Body of pancreas (tissue), 4 donors: ENCODE data around the gene RBL1. TPM values are rescaled to one million over a fixed set of nuclear protein-coding genes. Genes with fewer than 3 reads are reported as not detected.
A peak's percentile ranks its signal among the peaks of the same experiment; 100 is the strongest.
"Not testable (repeated sequence)": the region's sequence is repeated elsewhere in the genome, so short reads cannot be mapped to it uniquely, and the experiment has no call there.

Experiments used
- ATAC-seq: fragments of 150-250 bp; one replicate; pipeline ENCODE4 v1.9.1; 2016
- DNase-seq, 4 donors: peaks; one replicate each; pipeline ENCODE4 v3.0.0-alpha.2; 2019
- H3K27ac ChIP-seq, 4 donors: fragments of 200-600 bp; sonication (generic); 1 replicate in 3 of 4; 2 replicates in 1 of 4; pipeline versions ENCODE4 v1.5.1 to v1.6.1; 2016 to 2019; ENCODE audit warnings: mild to moderate bottlenecking in 1 of 4, mixed read lengths in 1 of 4, moderate library complexity in 1 of 4
- H3K27me3 ChIP-seq, 2 donors: fragments of 200-600 bp; sonication (generic); one replicate each; pipeline ENCODE4 v1.6.0; 2016; ENCODE audit warnings: mild to moderate bottlenecking in 1 of 2
- H3K36me3 ChIP-seq, 2 donors: fragments of 200-600 bp; sonication (generic); replicated peaks in 1 of 2; 2 replicates each; pipeline ENCODE4 v1.5.1; 2016; ENCODE audit warnings: low read depth in 2 of 2; ENCODE audit not compliant: insufficient read depth in 1 of 2
- H3K4me1 ChIP-seq: fragments of 200-600 bp; sonication (generic); one replicate; pipeline ENCODE4 v1.6.0; 2016
- H3K4me3 ChIP-seq, 2 donors: fragments of 200-600 bp; sonication (generic); 1 replicate in 1 of 2; 2 replicates in 1 of 2; pipeline ENCODE4 v1.5.1; 2016 to 2019
- H3K9me3 ChIP-seq, 3 donors: fragments of 200-600 bp; sonication (generic); 1 replicate in 2 of 3; 2 replicates in 1 of 3; pipeline ENCODE4 v1.5.1; 2016
- CTCF ChIP-seq, 7 experiments: fragments of 450-650 bp in 4 of 7; fragments of 200-600 bp in 3 of 7; sonication (generic) in 3 of 7; IDR thresholded peaks; one replicate each; pipeline ENCODE4 v1.5.1; 2016 to 2019; ENCODE audit warnings: antibody characterized with exemption in 7 of 7
- POLR2A ChIP-seq, 3 donors: fragments of 450-650 bp; IDR thresholded peaks; one replicate each; pipeline ENCODE4 v1.6.1; 2016; ENCODE audit warnings: antibody characterized with exemption in 3 of 3, mild to moderate bottlenecking in 2 of 3
- WGBS, 2 donors: methylation state at CpG; one replicate each; pipeline ENCODE4 v1.1.5; 2017; 5-methylcytosine and 5-hydroxymethylcytosine counted together
- intact Hi-C: fragments of 100-400 bp; cut with DNase I; formaldehyde crosslinking; loops from one replicate; pipeline ENCODE4 v1.15.1; 2023
- total RNA-seq, 2 donors: library from RNA; depleted of rRNA; stranded (reverse); fragments of >200 nt; gene quantifications; one replicate each; pipeline ENCODE4 v1.1.0, GENCODE V29; 2016

The RBL1 gene
- total RNA-seq, 2 donors from 2014 or later, result 4.4 to 11.9 TPM

GRCh38 chr20:36997121-36997520 lies 98.7 kb downstream of the RBL1 start:
- 69 to 71% methylated on average over 1 of the region's 1 CpG for WGBS, 2 donors
- intact Hi-C loops, result no loop called here
- peaks cover 0 to 8% (median 0%) of the 10 kb centered on the region in 3 donors for H3K9me3 ChIP-seq
- no peak for DNase-seq
- no peak overlapping the region for H3K4me3 ChIP-seq
- H3K36me3 ChIP-seq, result no peaks in the 10 kb centered on the region
- H3K27me3 ChIP-seq, result no peaks in the 10 kb centered on the region
- no peak overlapping the region for H3K27ac ChIP-seq
- no peak for ATAC-seq
- H3K4me1 ChIP-seq, result no peaks in the 10 kb centered on the region
- TF ChIP-seq CTCF (IDR thresholded peaks at IDR 0.05) (no peak), POLR2A (IDR thresholded peaks at IDR 0.05) (no peak)

GRCh38 chr20:36994221-36994620 lies 101.6 kb downstream of the RBL1 start:
- H3K27me3 ChIP-seq, H3K9me3 ChIP-seq, ATAC-seq, H3K27ac ChIP-seq, H3K4me3 ChIP-seq, intact Hi-C loops, DNase-seq, H3K36me3 ChIP-seq, H3K4me1 ChIP-seq: not testable (repeated sequence)
- WGBS, 2 donors, result 96 to 100% methylated on average over 4 of the region's 4 CpGs

GRCh38 chr20:36992802-36993334 lies 102.9 kb downstream of the RBL1 start:
- Histone ChIP-seq H3K27me3 (no peaks in the 10 kb centered on the region), H3K27ac (no peak overlapping the region), H3K4me3 (no peak overlapping the region), H3K4me1 (no peaks in the 10 kb centered on the region), H3K9me3 (peaks cover 0 to 8% (median 0%) of the 10 kb centered on the region in 3 donors), H3K36me3 (no peaks in the 10 kb centered on the region)
- ATAC-seq (no peak), DNase-seq (no peak)
- WGBS, 2 donors, result 93 to 94% methylated on average over 4 of the region's 4 CpGs
- TF ChIP-seq CTCF (IDR thresholded peaks at IDR 0.05) (no peak), POLR2A (IDR thresholded peaks at IDR 0.05) (no peak)
- intact Hi-C loops, result no loop called here

GRCh38 chr20:36991703-36992102 lies 104.1 kb downstream of the RBL1 start:
- Histone ChIP-seq H3K4me3 (no peak overlapping the region), H3K27me3 (no peaks in the 10 kb centered on the region), H3K4me1 (no peaks in the 10 kb centered on the region), H3K9me3 (peaks cover 0 to 8% (median 0%) of the 10 kb centered on the region in 3 donors), H3K27ac (no peak overlapping the region), H3K36me3 (no peaks in the 10 kb centered on the region)
- DNase-seq (no peak), ATAC-seq (no peak)
- WGBS, 2 donors, result 92 to 95% methylated on average over 3 of the region's 3 CpGs
- intact Hi-C loops, result no loop called here
- TF ChIP-seq CTCF (IDR thresholded peaks at IDR 0.05) (no peak), POLR2A (IDR thresholded peaks at IDR 0.05) (no peak)

GRCh38 chr20:36989797-36990196 lies 106.0 kb downstream of the RBL1 start:
- no peak overlapping the region for H3K4me3 ChIP-seq
- H3K27ac ChIP-seq, result peak overlapping the region in 1 of 4 donors; percentile 26
- H3K36me3 ChIP-seq, result no peaks in the 10 kb centered on the region
- 74 to 82% methylated on average over 5 to 6 of the region's 6 CpGs for WGBS, 2 donors
- no peaks in the 10 kb centered on the region for H3K27me3 ChIP-seq
- no peaks in the 10 kb centered on the region for H3K4me1 ChIP-seq
- intact Hi-C loops, result no loop called here
- peaks cover 0 to 8% (median 0%) of the 10 kb centered on the region in 3 donors for H3K9me3 ChIP-seq
- TF ChIP-seq CTCF (IDR thresholded peaks at IDR 0.05), result no peak
- TF ChIP-seq POLR2A (IDR thresholded peaks at IDR 0.05), result no peak
- peak in 1 of 4 donors; percentile 15 for DNase-seq
- no peak for ATAC-seq
